Measurements from ENCODE around the gene ARHGEF6. TPM values are rescaled to one million over a fixed set of nuclear protein-coding genes. Genes with fewer than 3 reads are reported as not detected.
A peak's percentile ranks its signal among the peaks of the same experiment; 100 is the strongest.

Gene ARHGEF6
- polyA plus RNA-seq, 3 donors = 11.1 to 12.4 (median 12.4) TPM

DNA sequence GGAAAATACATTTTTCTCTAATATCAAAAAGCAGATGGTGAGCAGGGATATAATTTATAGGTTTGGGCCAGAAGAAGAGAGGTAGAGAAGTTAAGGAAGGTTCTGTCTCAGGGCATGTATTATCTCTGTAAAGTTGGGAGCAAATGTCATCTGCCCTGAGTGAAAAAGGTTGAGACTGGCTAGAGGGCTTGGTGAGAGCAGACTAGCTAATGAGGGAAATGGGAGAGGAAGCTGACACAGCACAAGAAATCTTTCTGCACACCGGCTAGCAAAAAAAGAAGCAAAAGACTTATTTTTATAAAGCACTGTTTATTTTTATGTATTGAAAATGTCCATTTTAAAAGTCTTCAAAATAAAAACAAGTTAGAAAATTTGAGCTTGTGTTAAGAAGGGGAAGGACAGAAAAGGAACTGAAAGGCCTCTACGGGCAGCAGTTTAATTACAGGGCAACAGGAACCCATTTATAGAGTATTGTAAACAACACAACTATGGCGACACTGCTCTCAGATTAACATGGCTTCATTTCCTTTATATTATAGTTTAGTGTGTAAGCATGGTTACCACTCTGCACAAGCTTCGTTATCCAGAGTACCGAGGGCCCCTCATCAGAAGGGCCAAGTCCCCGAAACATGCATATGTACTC is 115.4 kb downstream of the ARHGEF6 start:
- no peak for DNase-seq (ENCODE audit: extremely low read depth in 1 of 11, low read depth in 9 of 11, low spot score in 4 of 11)

GRCh38 chrX:136662976-136663375 is 117.8 kb downstream of the ARHGEF6 start:
- no peak for DNase-seq (ENCODE audit: extremely low read depth in 1 of 11, low read depth in 9 of 11, low spot score in 4 of 11)

DNA sequence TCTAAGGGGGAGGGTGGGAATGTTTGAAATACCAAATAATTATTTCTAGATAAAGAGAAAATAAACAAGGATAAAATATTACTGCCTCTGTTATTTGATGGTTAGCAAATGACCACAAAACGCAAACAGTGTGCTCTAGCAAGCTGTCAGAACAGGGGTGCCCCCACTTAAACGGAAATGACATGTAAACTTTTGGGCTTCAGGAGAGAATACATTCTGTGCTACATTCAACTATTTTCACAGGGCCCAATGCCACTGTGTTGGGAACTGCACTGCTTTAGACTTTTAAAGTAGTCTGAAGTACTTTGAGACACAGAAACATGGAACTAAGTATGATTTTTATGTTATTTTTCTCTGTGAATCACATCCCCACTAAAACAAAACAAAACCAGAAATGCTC is 118.6 kb downstream of the ARHGEF6 start:
- no peak for DNase-seq (ENCODE audit: extremely low read depth in 1 of 11, low read depth in 9 of 11, low spot score in 4 of 11)

DNA sequence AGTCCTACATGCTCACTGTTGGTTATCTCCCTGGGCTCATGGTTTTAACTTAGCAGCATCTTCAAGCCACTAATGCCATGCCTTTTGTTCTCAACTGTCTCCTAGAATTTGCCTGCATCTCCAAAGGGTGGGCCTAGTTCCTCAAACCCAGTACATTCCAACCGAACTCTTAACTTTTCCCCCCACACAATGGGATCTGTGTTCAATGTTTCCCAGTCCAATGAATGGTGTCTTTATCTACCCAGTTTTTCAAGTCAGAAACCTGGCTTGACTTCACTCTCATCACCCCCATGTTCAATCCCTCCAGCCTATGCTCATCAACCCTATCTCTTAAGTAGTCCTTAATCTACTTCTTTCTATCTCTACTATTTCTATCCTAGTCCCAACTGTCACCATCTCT is 119.8 kb downstream of the ARHGEF6 start:
- no peak for DNase-seq (ENCODE audit: extremely low read depth in 1 of 11, low read depth in 9 of 11, low spot score in 4 of 11)

- no peak for DNase-seq (ENCODE audit: extremely low read depth in 1 of 11, low read depth in 9 of 11, low spot score in 4 of 11)
Measured at GRCh38 chrX:136659174-136659573, 121.6 kb downstream of the ARHGEF6 start.

DNA sequence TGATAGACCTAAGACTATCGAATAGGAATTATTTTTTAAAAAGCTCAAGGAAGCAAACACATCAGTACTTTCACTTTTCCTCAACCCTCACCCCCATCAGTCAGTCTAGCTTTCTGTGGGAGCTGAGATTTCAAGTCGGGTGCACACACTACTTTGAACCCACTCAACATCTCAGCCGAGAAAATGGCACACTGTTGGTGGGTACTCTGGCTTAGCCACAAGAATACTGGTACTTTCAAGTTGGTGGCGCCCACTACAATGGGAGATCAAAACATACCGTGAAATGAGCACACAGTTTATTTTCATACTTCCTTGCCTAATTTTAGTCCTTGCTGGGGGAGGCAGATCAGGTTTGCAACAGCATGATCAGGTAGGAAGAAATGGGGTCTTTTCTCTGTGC is 122.6 kb downstream of the ARHGEF6 start:
- DNase-seq (ENCODE audit: extremely low read depth in 1 of 11, low read depth in 9 of 11, low spot score in 4 of 11) = no peak

GRCh38 chrX:136656361-136656964 is 124.3 kb downstream of the ARHGEF6 start:
- DNase-seq (ENCODE audit: extremely low read depth in 1 of 11, low read depth in 9 of 11, low spot score in 4 of 11) = no peak

GRCh38 chrX:136652822-136653723 is 127.7 kb downstream of the ARHGEF6 start:
- no peak for DNase-seq (ENCODE audit: extremely low read depth in 1 of 11, low read depth in 9 of 11, low spot score in 4 of 11)

- no peak for DNase-seq (ENCODE audit: extremely low read depth in 1 of 11, low read depth in 9 of 11, low spot score in 4 of 11)
Measured at GRCh38 chrX:136650811-136651210, 129.9 kb downstream of the ARHGEF6 start.

- no peak for DNase-seq (ENCODE audit: extremely low read depth in 1 of 11, low read depth in 9 of 11, low spot score in 4 of 11)
Measured at GRCh38 chrX:136647677-136648360, 132.9 kb downstream of the ARHGEF6 start, which contains the start of gene CD40LG. Gene CD40LG (plus strand): TSS chrX:136648158. CDS start chrX:136648249, 91 bp downstream.

- DNase-seq (ENCODE audit: extremely low read depth in 1 of 11, low read depth in 9 of 11, low spot score in 4 of 11) = no peak
Measured at GRCh38 chrX:136646602-136647239, 134.0 kb downstream of the ARHGEF6 start.

DNA sequence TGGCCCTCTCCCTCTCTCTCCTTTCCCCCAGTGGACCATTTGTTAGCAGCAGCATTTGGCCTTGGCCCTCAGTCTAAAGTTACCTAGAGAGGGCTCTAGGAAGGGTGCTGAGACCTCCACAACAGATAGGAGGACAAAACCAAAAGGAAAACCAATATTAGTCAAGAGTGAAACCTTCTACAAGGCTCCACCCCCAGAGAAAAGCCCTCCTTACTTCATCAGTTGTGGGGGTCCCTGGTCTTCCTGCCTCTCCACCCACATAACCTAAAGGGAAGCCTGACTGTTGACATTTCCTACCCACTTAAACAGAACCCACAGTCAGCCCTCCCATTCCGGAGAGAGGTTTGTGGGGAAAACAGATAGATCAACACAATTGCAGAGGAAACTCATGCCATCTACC is 137.5 kb downstream of the ARHGEF6 start:
- DNase-seq (ENCODE audit: extremely low read depth in 1 of 11, low read depth in 9 of 11, low spot score in 4 of 11) = no peak

GRCh38 chrX:136639506-136640176 is 141.1 kb downstream of the ARHGEF6 start:
- no peak for DNase-seq (ENCODE audit: extremely low read depth in 1 of 11, low read depth in 9 of 11, low spot score in 4 of 11)

DNA sequence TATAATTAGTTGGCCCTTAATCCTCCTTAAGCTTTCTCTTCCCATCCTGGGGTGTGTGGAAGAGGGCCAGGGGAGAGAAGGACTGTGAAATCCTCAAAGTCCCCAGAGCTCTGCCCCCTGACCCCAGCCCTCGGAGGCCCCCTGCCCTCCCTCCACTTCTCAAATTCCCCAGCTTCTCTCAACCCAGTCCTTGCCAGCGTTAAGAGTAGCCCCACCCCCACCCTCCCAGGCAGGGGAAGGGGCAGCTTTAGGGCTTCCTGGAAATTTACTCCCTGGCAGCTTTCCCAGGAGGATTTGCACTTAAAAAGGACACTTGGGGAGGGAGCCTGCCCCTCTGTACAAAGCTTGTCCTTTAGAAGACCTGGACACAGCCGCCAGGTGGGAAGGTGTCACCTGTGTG is 144.6 kb downstream of the ARHGEF6 start:
- peak in 8 of 11 donors; percentile 2 to 22 (median 7) for DNase-seq (ENCODE audit: extremely low read depth in 1 of 11, low read depth in 9 of 11, low spot score in 4 of 11)

DNA sequence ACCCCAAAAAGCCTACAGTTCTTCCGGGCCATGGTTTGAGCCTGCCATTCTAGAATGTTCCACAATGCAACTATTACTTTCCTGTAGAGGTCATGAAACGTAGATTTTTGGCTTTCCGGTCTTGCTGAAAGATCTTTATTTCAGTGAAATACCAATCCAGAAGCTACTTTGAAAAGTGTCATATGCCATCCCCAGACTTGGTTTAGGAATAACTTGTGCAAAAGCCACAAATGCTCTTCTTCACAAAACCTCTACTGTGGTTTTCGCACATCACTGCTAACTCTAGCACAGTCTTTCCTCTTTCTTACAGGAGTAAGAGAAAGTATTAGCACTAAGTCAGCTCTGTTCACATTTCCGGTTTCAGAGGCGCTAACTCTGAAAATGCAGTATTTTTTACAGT is 145.5 kb downstream of the ARHGEF6 start:
- no peak for DNase-seq (ENCODE audit: extremely low read depth in 1 of 11, low read depth in 9 of 11, low spot score in 4 of 11)

- no peak for DNase-seq (ENCODE audit: extremely low read depth in 1 of 11, low read depth in 9 of 11, low spot score in 4 of 11)
Measured at GRCh38 chrX:136630881-136631280, 149.9 kb downstream of the ARHGEF6 start.

- no peak for DNase-seq (ENCODE audit: extremely low read depth in 1 of 11, low read depth in 9 of 11, low spot score in 4 of 11)
Measured at GRCh38 chrX:136629084-136629750, 151.5 kb downstream of the ARHGEF6 start.

DNA sequence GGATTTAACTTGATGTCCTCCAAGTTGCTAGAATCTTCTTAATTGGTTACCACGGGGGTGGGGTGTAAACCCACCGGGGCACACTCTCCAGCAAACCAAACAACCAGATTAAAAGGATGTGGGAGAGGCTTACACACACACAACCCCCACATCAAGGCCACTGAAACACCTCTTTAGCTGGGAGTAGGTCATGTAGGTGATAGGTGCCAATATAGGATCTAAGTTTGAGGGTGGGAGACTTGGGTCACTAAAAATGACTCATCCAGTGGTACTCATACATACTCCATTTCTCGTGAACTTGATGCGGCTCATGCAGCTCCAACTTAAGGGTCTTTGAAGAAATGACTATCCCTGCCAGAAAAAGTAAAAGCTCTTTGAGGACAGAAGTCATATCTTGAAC is 153.3 kb downstream of the ARHGEF6 start:
- DNase-seq (ENCODE audit: extremely low read depth in 1 of 11, low read depth in 9 of 11, low spot score in 4 of 11) = no peak

All from renal cortex interstitium (tissue), 11 donors.